ENCODE data around the gene APLF.

DNA sequence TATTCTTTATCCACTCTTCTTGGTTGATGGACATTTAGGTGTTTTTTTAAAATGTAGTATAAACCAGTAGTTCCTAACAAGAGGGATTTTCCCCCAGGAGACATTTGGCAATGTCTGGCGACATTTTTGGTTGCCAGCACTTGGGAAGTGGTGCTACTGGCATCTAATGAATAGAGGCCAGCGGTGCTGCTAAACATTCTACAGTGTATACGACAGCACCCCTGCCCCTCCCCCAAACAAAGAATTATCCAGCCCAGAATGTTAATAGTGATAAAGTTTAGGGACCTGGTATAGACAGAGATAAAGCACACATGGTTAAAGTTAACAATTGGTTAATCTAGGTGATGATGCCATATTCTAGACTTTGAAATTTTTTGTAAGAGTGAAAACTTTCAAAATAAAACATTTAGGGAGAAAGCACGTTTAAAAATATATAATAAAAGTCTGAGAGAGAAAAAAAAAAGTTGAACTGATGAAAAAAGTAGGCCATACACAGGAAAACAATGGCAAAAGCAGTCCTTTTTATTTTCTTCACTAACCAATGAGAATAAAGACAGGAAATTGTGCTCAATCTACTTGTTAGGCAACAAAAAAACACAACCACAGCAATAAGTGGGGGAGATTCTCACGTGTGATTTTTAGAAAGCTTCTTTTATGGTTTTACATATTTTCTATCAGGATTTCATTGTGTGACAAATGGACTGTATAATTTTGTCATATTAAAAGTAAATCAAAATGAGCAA, 15.1 kb upstream of the APLF start:
- TF ChIP-seq, protein P1, sequence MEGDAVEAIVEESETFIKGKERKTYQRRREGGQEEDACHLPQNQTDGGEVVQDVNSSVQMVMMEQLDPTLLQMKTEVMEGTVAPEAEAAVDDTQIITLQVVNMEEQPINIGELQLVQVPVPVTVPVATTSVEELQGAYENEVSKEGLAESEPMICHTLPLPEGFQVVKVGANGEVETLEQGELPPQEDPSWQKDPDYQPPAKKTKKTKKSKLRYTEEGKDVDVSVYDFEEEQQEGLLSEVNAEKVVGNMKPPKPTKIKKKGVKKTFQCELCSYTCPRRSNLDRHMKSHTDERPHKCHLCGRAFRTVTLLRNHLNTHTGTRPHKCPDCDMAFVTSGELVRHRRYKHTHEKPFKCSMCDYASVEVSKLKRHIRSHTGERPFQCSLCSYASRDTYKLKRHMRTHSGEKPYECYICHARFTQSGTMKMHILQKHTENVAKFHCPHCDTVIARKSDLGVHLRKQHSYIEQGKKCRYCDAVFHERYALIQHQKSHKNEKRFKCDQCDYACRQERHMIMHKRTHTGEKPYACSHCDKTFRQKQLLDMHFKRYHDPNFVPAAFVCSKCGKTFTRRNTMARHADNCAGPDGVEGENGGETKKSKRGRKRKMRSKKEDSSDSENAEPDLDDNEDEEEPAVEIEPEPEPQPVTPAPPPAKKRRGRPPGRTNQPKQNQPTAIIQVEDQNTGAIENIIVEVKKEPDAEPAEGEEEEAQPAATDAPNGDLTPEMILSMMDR (IDR thresholded peaks at IDR 0.05; ENCODE audit: low read depth, low read length): no peak
- TF ChIP-seq POLR2A (IDR thresholded peaks at IDR 0.05; ENCODE audit: extremely low read depth, insufficient read length): no peak
- TF ChIP-seq MYC (IDR thresholded peaks at IDR 0.05; ENCODE audit: low read depth, low read length): no peak
